HG03139 (cell line): Measurements from ENCODE around the gene ZNF3.

Experiments used
- ATAC-seq: cut with Tn5 transposase; IDR thresholded peaks from one replicate; pipeline ENCODE4 v1.9.1; 2021; ENCODE audit not compliant: unreplicated experiment

Gene ZNF3

GRCh38 chr7:100057006-100057405, 24.5 kb downstream of the ZNF3 start:
- no peak for ATAC-seq

- no peak for ATAC-seq
Observed at GRCh38 chr7:100053215-100053614, 28.3 kb downstream of the ZNF3 start.

GRCh38 chr7:100051611-100052010, 29.9 kb downstream of the ZNF3 start:
- no peak for ATAC-seq

GRCh38 chr7:100049441-100050291, 31.9 kb downstream of the ZNF3 start, which contains the start of gene ZSCAN21:
Gene ZSCAN21, plus strand, starts transcription at chr7:100049774. Its CDS starts 7,233 bp downstream, at chr7:100057007.
- ATAC-seq, result peak; percentile 74

- ATAC-seq, result no peak
Observed at GRCh38 chr7:100048680-100049079, 32.8 kb downstream of the ZNF3 start.

- ATAC-seq, result no peak
Observed at GRCh38 chr7:100044718-100045117, 36.8 kb downstream of the ZNF3 start.

- no peak for ATAC-seq
Observed at GRCh38 chr7:100040575-100040974, 40.9 kb downstream of the ZNF3 start.

- no peak for ATAC-seq
Observed at GRCh38 chr7:100038326-100038725, 43.2 kb downstream of the ZNF3 start.

- no peak for ATAC-seq
Observed at GRCh38 chr7:100035876-100036275, 45.6 kb downstream of the ZNF3 start.

GRCh38 chr7:100034871-100035510, 46.5 kb downstream of the ZNF3 start:
- ATAC-seq, result no peak

- ATAC-seq, result no peak
Observed at GRCh38 chr7:100033526-100033925, 48.0 kb downstream of the ZNF3 start.

GRCh38 chr7:100029596-100029995, 51.9 kb downstream of the ZNF3 start:
- ATAC-seq, result no peak

- no peak for ATAC-seq
Observed at GRCh38 chr7:100027197-100027596, 54.3 kb downstream of the ZNF3 start.

- no peak for ATAC-seq
Observed at GRCh38 chr7:100024020-100024619, 57.4 kb downstream of the ZNF3 start.

GRCh38 chr7:100023526-100023925, 58.0 kb downstream of the ZNF3 start:
- ATAC-seq, result no peak

- no peak for ATAC-seq
Observed at GRCh38 chr7:100022621-100023020, 58.9 kb downstream of the ZNF3 start.

- ATAC-seq, result no peak
Observed at GRCh38 chr7:100021297-100021696, 60.2 kb downstream of the ZNF3 start.
